HEK293 (cell line): ENCODE data around the gene SNX8.

Source experiments
- GLIS1 ChIP-seq: fragments of 450-650 bp; formaldehyde crosslinking; IDR thresholded peaks from 2 replicates; pipeline ENCODE4 v1.5.1; 2016; ENCODE audit warnings: missing biosample characterization, missing genetic modification characterization
- MZF1 ChIP-seq: fragments of 450-650 bp; formaldehyde crosslinking; IDR thresholded peaks from 2 replicates; pipeline ENCODE4 v1.5.1; 2017; ENCODE audit warnings: missing biosample characterization, missing genetic modification characterization, borderline replicate concordance
- SETDB1 ChIP-seq: IDR thresholded peaks from one replicate; pipeline ENCODE4 v1.6.1; 2017; ENCODE audit warnings: mild to moderate bottlenecking, low read length, moderate library complexity, mixed read lengths; ENCODE audit not compliant: insufficient read length
- TCF7L2 ChIP-seq: IDR thresholded peaks from 2 replicates; pipeline ENCODE4 v1.6.1; 2011; ENCODE audit warnings: low read depth, mild to moderate bottlenecking, inconsistent platforms, low read length, moderate library complexity, borderline replicate concordance
- ZNF18 ChIP-seq: fragments of 450-650 bp; formaldehyde crosslinking; IDR thresholded peaks from 2 replicates; pipeline ENCODE4 v1.5.1; 2016; ENCODE audit warnings: missing biosample characterization, missing genetic modification characterization
- ZNF24 ChIP-seq: fragments of 450-650 bp; formaldehyde crosslinking; IDR thresholded peaks from 2 replicates; pipeline ENCODE4 v1.5.1; 2016; ENCODE audit warnings: missing biosample characterization, missing genetic modification characterization
- TF ChIP-seq, protein P1 (sequence below): fragments of 450-650 bp; formaldehyde crosslinking; IDR thresholded peaks from 2 replicates; pipeline ENCODE4 v1.5.1; 2016; ENCODE audit warnings: missing biosample characterization, missing genetic modification characterization
- TF ChIP-seq, protein P2 (sequence below): fragments of 450-650 bp; formaldehyde crosslinking; IDR thresholded peaks from 2 replicates; pipeline ENCODE4 v1.5.1; 2016; ENCODE audit warnings: missing biosample characterization, missing genetic modification characterization

GRCh38 chr7:2213551-2214215 lies 100.6 kb downstream of the SNX8 start:
- TF ChIP-seq MZF1 (tag by site-specific recombination) (no peak), ZNF18 (tag by site-specific recombination) (no peak), GLIS1 (no peak), TCF7L2 (no peak), ZNF24 (tag by site-specific recombination) (no peak), SETDB1 (no peak)
- TF ChIP-seq, protein P1, sequence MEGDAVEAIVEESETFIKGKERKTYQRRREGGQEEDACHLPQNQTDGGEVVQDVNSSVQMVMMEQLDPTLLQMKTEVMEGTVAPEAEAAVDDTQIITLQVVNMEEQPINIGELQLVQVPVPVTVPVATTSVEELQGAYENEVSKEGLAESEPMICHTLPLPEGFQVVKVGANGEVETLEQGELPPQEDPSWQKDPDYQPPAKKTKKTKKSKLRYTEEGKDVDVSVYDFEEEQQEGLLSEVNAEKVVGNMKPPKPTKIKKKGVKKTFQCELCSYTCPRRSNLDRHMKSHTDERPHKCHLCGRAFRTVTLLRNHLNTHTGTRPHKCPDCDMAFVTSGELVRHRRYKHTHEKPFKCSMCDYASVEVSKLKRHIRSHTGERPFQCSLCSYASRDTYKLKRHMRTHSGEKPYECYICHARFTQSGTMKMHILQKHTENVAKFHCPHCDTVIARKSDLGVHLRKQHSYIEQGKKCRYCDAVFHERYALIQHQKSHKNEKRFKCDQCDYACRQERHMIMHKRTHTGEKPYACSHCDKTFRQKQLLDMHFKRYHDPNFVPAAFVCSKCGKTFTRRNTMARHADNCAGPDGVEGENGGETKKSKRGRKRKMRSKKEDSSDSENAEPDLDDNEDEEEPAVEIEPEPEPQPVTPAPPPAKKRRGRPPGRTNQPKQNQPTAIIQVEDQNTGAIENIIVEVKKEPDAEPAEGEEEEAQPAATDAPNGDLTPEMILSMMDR (tag by site-specific recombination): no peak
- TF ChIP-seq, protein P2, sequence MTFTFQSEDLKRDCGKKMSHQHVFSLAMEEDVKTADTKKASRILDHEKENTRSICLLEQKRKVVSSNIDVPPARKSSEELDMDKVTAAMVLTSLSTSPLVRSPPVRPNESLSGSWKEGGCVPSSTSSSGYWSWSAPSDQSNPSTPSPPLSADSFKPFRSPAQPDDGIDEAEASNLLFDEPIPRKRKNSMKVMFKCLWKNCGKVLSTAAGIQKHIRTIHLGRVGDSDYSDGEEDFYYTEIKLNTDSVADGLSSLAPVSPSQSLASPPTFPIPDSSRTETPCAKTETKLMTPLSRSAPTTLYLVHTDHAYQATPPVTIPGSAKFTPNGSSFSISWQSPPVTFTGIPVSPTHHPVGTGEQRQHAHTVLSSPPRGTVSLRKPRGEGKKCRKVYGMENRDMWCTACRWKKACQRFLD: no peak
